GM12872 (cell line): ENCODE data around the gene ARID5B.

ENCODE experiments used
- TF ChIP-seq, protein P1 (sequence below): IDR thresholded peaks from 3 replicates; pipeline ENCODE4 v1.5.1; 2011; ENCODE audit warnings: low read depth, mild to moderate bottlenecking, low read length, moderate library complexity; ENCODE audit not compliant: insufficient read depth

Gene ARID5B

DNA sequence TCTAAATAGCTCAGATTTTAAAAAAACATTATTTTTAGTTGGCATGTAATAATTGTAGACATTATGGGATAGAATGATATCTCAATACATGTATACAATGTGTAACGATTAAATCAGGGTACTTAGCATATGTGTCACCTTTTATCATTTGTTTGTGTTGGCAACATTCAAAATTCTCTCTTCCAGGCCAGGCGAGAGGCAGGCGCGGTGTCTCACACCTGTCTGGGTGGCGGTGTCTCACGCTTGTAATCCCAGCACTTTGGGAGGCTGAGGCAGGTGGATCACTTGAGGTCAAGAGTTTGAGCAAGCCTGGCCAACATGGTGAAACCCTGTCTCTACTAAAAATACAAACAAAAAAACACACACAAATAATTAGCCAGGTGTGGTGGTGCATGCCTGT is 215.4 kb downstream of the ARID5B start:
- TF ChIP-seq, protein P1, sequence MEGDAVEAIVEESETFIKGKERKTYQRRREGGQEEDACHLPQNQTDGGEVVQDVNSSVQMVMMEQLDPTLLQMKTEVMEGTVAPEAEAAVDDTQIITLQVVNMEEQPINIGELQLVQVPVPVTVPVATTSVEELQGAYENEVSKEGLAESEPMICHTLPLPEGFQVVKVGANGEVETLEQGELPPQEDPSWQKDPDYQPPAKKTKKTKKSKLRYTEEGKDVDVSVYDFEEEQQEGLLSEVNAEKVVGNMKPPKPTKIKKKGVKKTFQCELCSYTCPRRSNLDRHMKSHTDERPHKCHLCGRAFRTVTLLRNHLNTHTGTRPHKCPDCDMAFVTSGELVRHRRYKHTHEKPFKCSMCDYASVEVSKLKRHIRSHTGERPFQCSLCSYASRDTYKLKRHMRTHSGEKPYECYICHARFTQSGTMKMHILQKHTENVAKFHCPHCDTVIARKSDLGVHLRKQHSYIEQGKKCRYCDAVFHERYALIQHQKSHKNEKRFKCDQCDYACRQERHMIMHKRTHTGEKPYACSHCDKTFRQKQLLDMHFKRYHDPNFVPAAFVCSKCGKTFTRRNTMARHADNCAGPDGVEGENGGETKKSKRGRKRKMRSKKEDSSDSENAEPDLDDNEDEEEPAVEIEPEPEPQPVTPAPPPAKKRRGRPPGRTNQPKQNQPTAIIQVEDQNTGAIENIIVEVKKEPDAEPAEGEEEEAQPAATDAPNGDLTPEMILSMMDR = no peak

DNA sequence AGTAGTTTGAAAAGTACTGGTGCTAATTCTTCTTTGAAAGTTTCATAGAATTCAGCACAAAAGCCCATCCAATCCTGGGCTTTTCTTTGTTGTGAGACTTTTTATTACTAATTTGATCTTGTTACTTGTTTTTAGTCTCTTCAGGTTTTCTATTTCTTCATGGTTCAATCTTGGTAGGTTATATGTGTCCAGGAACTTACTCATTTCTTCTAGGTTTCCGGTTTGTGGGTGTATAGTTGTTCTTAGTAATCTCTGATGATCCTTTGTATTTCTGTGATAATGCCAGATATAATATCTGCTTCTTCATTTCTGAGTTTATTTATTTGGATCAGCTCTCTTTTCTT is 219.7 kb downstream of the ARID5B start:
- TF ChIP-seq, protein P1 = no peak

DNA sequence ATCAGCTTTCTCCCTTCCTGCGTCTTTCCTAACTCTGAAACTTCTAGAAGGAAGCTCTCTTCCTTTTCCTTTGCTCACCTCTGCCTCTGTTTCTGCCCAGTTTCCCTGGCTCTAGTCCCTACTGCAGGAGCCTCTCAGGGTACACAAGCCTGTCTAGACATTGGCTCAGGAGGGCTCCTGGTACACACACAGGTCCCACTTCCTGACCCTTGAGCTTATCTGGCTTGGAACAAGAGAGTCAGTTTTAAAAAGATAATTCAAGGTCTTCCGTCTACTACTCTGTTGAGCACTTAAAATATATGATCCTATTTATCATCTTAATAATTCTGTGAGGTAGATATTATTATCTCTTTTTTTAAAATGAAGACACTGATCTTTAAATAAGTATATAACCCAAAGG is 226.5 kb downstream of the ARID5B start:
- TF ChIP-seq, protein P1 = no peak

DNA sequence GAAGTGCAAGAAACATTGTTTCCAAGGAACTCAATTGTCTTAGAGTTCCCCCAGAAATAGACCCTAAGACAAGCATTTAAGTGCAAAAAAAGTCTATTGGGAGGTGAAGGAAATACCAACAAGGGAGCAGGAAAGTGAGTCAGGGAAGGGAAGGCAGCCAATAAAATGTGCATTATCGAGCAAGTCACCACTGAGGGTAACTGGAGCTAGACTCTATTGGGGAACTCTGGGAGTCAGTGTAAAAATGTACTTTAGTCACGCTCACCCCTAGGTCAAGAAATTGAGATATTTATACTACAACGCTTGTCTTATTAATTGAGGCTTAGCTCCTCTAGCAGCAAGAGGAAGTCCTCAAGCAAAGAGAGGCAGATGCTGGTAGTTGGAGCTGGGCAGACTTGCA is 229.4 kb downstream of the ARID5B start:
- TF ChIP-seq, protein P1 = no peak

DNA sequence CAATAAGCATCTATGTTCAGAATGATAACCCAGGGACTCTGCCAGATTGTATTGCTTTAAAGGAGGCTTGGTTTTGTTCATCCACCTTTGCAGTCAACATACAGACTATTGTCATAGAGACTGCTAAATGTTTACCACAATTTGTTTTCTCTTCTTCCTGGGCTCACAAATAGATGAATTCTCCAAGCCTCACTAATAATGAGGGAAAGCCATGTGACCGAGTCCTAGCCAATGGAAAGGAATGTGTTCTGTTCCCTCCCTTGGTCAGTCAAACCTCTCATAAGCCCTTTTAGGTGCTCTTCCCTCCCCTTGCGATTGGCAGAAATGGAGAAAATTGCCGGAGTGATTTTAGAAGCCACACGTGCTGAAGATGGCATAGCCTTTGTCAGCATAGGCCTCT is 230.2 kb downstream of the ARID5B start:
- TF ChIP-seq, protein P1 = no peak

DNA sequence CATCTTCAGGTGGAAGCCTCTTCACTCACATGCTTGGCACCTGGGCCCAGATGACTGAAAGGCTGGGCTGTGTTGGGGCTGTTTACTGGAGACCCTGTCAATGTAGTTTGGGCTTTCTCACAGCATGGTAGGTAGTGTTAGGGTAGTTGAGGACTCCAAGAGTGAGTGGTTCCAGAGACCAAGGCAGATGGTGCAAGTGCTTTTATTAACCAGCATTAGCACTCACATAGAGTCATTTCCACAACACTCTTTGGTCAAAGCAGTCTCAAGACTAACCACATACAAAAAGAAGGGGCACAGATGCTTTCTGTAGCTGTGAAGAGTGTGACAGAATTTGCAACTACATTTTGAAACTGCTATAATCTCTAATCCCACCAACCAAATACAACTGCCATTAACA is 232.1 kb downstream of the ARID5B start:
- TF ChIP-seq, protein P1 = no peak

DNA sequence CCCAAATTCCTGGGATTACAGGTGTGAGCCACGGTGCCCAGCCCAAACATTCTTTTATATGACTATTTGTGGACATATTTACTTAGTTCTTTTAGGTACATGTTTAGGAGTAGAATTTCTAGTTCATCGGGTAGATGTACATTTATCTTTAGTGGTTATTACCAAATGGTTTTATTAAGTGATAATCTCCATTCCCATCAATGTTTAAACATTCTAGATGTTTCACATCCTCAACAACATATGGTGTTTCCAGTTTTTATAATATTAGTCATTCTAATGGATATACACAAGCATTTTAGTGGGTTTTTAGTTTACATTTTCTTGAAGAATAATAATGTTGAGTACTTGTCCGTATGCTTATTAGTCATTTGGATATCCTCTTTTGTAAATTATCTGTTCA is 235.4 kb downstream of the ARID5B start:
- TF ChIP-seq, protein P1 = no peak
